ENCODE results near the gene ABCG2.

ABCG2 gene

GRCh38 chr4:88158489-88159228, at the start of gene ABCG2:
Gene ABCG2, minus strand, starts transcription at chr4:88158639. Its CDS starts 18,644 bp downstream, at chr4:88139995.
- TF ChIP-seq CTCF (IDR thresholded peaks at IDR 0.05; ENCODE audit: control insufficient read depth, extremely low read depth, insufficient read depth): no peak
- peak within 1 kb of the TSS; percentile 42 for H3K4me3 ChIP-seq (ENCODE audit: low read depth, low read length)
- DNase-seq (ENCODE audit: low read depth): no peak

- TF ChIP-seq CTCF (IDR thresholded peaks at IDR 0.05; ENCODE audit: control insufficient read depth, extremely low read depth, insufficient read depth): no peak
- no peak overlapping the region for H3K4me3 ChIP-seq (ENCODE audit: low read depth, low read length)
- DNase-seq (ENCODE audit: low read depth): no peak
Observed at GRCh38 chr4:88208156-88208555, 49.7 kb upstream of the ABCG2 start.

- TF ChIP-seq CTCF (IDR thresholded peaks at IDR 0.05; ENCODE audit: control insufficient read depth, extremely low read depth, insufficient read depth): no peak
- no peak overlapping the region for H3K4me3 ChIP-seq (ENCODE audit: low read depth, low read length)
- DNase-seq (ENCODE audit: low read depth): no peak
Observed at GRCh38 chr4:88207171-88207570, 48.7 kb upstream of the ABCG2 start.

- H3K4me3 ChIP-seq (ENCODE audit: low read depth, low read length): no peak overlapping the region
- peak; percentile 82 for DNase-seq (ENCODE audit: low read depth)
- no peak for TF ChIP-seq CTCF (IDR thresholded peaks at IDR 0.05; ENCODE audit: control insufficient read depth, extremely low read depth, insufficient read depth)
Observed at GRCh38 chr4:88204882-88205281, 46.4 kb upstream of the ABCG2 start.

GRCh38 chr4:88202443-88202842, 44.0 kb upstream of the ABCG2 start:
- no peak overlapping the region for H3K4me3 ChIP-seq (ENCODE audit: low read depth, low read length)
- TF ChIP-seq CTCF (IDR thresholded peaks at IDR 0.05; ENCODE audit: control insufficient read depth, extremely low read depth, insufficient read depth): no peak
- DNase-seq (ENCODE audit: low read depth): no peak

GRCh38 chr4:88200186-88200585, 41.7 kb upstream of the ABCG2 start:
- TF ChIP-seq CTCF (IDR thresholded peaks at IDR 0.05; ENCODE audit: control insufficient read depth, extremely low read depth, insufficient read depth): no peak
- no peak overlapping the region for H3K4me3 ChIP-seq (ENCODE audit: low read depth, low read length)
- DNase-seq (ENCODE audit: low read depth): no peak
